ENCODE results near the gene SLC25A13. TPM values are rescaled to one million over a fixed set of nuclear protein-coding genes. Genes with fewer than 3 reads are reported as not detected.

The SLC25A13 gene
- total RNA-seq, 1 experiment from 2014 or later = 71.7 TPM

- no peak overlapping the region for H4K8ac ChIP-seq (replicated peaks; ENCODE audit: insufficient read length, low read depth, low read length)
- peaks cover 50% of the 10 kb centered on the region for H3K27me3 Mint-ChIP-seq (ENCODE audit: low read depth)
- H3K4me1 Mint-ChIP-seq = peaks cover 4 to 7% of the 10 kb centered on the region in 2 experiments; a peak in 1 of 4 replicates
- WGBS (ENCODE audit: extremely low coverage, insufficient read length, low lambda C conversion rate) = no CpG with 5 or more reads among the region's 5 CpGs
- H3K27ac ChIP-seq (ENCODE audit: insufficient read length, low read depth, low read length) = no peak overlapping the region
- H3K4me3 Mint-ChIP-seq = no peak overlapping the region
- peaks cover 3 to 20% (median 19%) of the 10 kb centered on the region in 3 experiments; a peak in 5 of 7 replicates for H3K36me3 Mint-ChIP-seq (ENCODE audit: insufficient read depth in 1 of 3, low read depth in 3 of 3)
- H3K4me1 ChIP-seq (ENCODE audit: insufficient read depth, low read length) = no peaks in the 10 kb centered on the region
- H3K9me3 ChIP-seq (ENCODE audit: control insufficient read depth, low read depth, low read length) = no peaks in the 10 kb centered on the region
- no peak overlapping the region for H3K4ac ChIP-seq (ENCODE audit: low read depth, low read length)
- no peak for DNase-seq
- H2BK12ac ChIP-seq (ENCODE audit: insufficient read length, low read depth, low read length) = no peak overlapping the region
- H3K27me3 ChIP-seq (ENCODE audit: insufficient read depth, low read length) = peaks cover 2% of the 10 kb centered on the region; the same call in 1 of the 2 replicates
- H3K23ac ChIP-seq (ENCODE audit: insufficient read length, low read depth, low read length) = no peak overlapping the region
- no peaks in the 10 kb centered on the region for H3K23me2 ChIP-seq (ENCODE audit: insufficient read length, low read depth, low read length, poor library complexity, severe bottlenecking)
- no peak overlapping the region for H3K14ac ChIP-seq (ENCODE audit: insufficient read depth, low read length)
- H3K9ac ChIP-seq (ENCODE audit: extremely low read depth, insufficient read length, low read length) = no peak overlapping the region
- no peak overlapping the region for H2BK20ac ChIP-seq (ENCODE audit: low read depth, low read length, poor library complexity, severe bottlenecking)
- no peak overlapping the region for H3K27ac Mint-ChIP-seq
- no peak overlapping the region for H4K91ac ChIP-seq (ENCODE audit: insufficient read length, low read depth, low read length)
- no peak overlapping the region for H2BK5ac ChIP-seq (ENCODE audit: insufficient read length, low read length)
- no peak overlapping the region for H4K5ac ChIP-seq (ENCODE audit: insufficient read length, low read depth, low read length)
- no peak overlapping the region for H3K4me2 ChIP-seq (ENCODE audit: insufficient read depth, insufficient read length, low read length)
- no peak overlapping the region for H2BK120ac ChIP-seq (ENCODE audit: low read depth, low read length, poor library complexity, severe bottlenecking)
- H3K9me3 Mint-ChIP-seq = no peaks in the 10 kb centered on the region
- TF ChIP-seq CTCF (conservative IDR thresholded peaks at IDR 0.05) = no peak
- H3K79me1 ChIP-seq (ENCODE audit: insufficient read depth, low read depth, low read length, poor library complexity, severe bottlenecking) = no peaks in the 10 kb centered on the region
- H3K79me2 ChIP-seq (ENCODE audit: insufficient read depth, low read length) = no peaks in the 10 kb centered on the region; the same call in 1 of the 2 replicates
- H4K20me1 ChIP-seq (ENCODE audit: control insufficient read depth, insufficient read depth, insufficient read length) = no peaks in the 10 kb centered on the region
- H2BK15ac ChIP-seq (ENCODE audit: low read depth, low read length) = no peak overlapping the region
- H3K18ac ChIP-seq (ENCODE audit: insufficient read length, low read depth, low read length) = no peak overlapping the region
- no peak overlapping the region for H3T11ph ChIP-seq (ENCODE audit: low read length)
- H2AFZ ChIP-seq (ENCODE audit: low read length) = no peak overlapping the region
- H3K56ac ChIP-seq (ENCODE audit: insufficient read length, low read depth, low read length) = no peak overlapping the region
- no peak overlapping the region for H2AK5ac ChIP-seq (ENCODE audit: insufficient read length, low read length)
These were observed 169.2 kb downstream of the SLC25A13 start for GRCh38 chr7:96152706-96153105.

Data from H9 (cell line).